GM06990 (cell line): ENCODE measurements around the gene TET1.
"Not testable (repeated sequence)": the region's sequence is repeated elsewhere in the genome, so short reads cannot be mapped to it uniquely, and the experiment has no call there.

ENCODE experiments used
- DNase-seq: peaks from one replicate; pipeline ENCODE4 v3.0.0-alpha.2; 2011; ENCODE audit not compliant: insufficient read length; ENCODE audit errors: extremely low read depth
- H3K27me3 ChIP-seq: replicated peaks from 2 replicates; pipeline ENCODE4 v1.6.0; 2011; ENCODE audit warnings: low read length; ENCODE audit not compliant: control insufficient read depth, insufficient read depth
- H3K36me3 ChIP-seq: 2 replicates; pipeline ENCODE4 v1.5.1; 2011; ENCODE audit warnings: low read length; ENCODE audit not compliant: control insufficient read depth, insufficient read depth
- H3K4me3 ChIP-seq: replicated peaks from 2 replicates; pipeline ENCODE4 v1.5.1; 2011; ENCODE audit warnings: low read depth, mild to moderate bottlenecking, control low read depth, low read length
- TF ChIP-seq, protein P1 (sequence below): IDR thresholded peaks from 2 replicates; pipeline ENCODE4 v1.5.1; 2011; ENCODE audit warnings: low read length, control low read depth, mild to moderate bottlenecking, inconsistent platforms; ENCODE audit not compliant: insufficient read depth, poor library complexity, severe bottlenecking

The TET1 gene

DNA sequence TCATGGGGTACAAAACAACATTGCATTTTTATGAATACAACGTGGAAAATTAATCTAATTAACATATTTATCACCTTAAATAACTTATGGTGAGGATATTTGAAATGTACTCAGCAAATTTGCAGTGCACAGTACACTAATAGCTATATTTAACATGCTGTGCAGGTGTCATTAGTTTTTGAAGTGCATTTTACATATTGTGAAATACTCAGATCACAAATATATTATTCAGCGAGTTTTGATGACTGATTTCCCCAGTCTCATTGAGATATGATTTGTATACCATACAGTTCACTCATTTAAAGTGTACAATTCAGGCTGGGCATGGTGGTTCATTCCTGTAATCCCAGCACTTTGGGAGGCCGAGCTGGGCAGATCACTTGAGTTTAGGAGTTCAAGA is 59.5 kb downstream of the TET1 start:
- DNase-seq = no peak
- no peaks in the 10 kb centered on the region for H3K36me3 ChIP-seq
- TF ChIP-seq, protein P1, sequence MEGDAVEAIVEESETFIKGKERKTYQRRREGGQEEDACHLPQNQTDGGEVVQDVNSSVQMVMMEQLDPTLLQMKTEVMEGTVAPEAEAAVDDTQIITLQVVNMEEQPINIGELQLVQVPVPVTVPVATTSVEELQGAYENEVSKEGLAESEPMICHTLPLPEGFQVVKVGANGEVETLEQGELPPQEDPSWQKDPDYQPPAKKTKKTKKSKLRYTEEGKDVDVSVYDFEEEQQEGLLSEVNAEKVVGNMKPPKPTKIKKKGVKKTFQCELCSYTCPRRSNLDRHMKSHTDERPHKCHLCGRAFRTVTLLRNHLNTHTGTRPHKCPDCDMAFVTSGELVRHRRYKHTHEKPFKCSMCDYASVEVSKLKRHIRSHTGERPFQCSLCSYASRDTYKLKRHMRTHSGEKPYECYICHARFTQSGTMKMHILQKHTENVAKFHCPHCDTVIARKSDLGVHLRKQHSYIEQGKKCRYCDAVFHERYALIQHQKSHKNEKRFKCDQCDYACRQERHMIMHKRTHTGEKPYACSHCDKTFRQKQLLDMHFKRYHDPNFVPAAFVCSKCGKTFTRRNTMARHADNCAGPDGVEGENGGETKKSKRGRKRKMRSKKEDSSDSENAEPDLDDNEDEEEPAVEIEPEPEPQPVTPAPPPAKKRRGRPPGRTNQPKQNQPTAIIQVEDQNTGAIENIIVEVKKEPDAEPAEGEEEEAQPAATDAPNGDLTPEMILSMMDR = no peak
- H3K27me3 ChIP-seq = no peaks in the 10 kb centered on the region
- H3K4me3 ChIP-seq = no peak overlapping the region

DNA sequence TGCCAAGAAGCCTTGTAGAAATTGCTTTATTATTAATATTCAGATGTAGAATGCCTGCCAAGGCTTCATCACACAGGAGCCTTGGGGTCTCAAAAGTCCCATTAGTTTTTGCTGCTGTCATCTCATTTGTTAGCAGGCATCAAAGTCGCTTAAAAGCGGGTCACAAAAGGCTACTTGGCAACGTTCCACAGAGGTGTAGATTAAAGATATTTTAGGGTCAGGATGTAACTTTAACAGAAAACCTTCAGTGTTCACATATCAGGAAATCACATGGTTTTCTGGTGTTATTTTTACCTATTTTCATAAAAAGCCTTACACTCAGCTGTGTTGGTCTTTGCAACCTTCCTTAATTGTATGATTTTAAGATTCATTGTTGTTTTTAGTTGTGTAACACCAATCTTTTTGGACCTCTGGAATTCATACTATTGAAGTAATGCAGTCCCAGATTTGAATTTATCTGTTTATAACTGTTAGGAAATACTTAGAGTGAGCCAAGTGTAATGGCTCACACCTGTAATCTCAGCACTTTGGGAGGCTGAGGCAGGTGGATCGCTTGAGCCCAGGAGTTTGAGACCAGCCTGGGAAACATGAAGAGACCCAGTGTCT is 65.3 kb downstream of the TET1 start:
- Histone ChIP-seq H3K27me3 (no peaks in the 10 kb centered on the region), H3K36me3 (no peaks in the 10 kb centered on the region), H3K4me3 (no peak overlapping the region)
- no peak for DNase-seq
- TF ChIP-seq, protein P1 = no peak

DNA sequence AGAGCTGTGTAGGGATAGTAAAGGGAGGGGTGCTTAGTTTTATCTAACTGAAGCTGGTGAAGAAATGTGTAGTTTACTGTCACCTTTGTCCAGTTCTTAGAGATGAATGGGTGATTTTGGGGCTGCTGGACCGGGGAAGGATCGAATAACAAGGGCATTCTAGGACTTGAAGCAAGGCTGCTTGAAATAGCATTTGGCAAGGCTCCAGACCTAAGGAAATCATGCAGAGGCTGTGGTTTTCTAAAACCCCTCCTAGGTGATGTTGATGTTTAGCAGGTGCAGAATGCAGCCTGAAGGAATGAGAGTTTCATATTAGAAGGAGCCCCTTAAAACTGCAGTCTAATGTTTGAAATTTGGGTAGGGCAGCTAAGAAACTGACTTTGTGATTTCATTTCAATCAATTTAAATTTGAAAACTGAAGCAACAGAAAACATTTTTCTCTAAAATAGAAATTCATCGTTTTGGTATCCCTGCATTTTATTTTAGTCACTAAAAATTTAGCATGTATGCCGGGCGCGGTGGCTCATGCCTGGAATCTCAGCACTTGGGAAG is 68.5 kb downstream of the TET1 start:
- no peaks in the 10 kb centered on the region for H3K36me3 ChIP-seq
- no peaks in the 10 kb centered on the region for H3K27me3 ChIP-seq
- no peak for DNase-seq
- TF ChIP-seq, protein P1 = no peak
- no peak overlapping the region for H3K4me3 ChIP-seq

DNA sequence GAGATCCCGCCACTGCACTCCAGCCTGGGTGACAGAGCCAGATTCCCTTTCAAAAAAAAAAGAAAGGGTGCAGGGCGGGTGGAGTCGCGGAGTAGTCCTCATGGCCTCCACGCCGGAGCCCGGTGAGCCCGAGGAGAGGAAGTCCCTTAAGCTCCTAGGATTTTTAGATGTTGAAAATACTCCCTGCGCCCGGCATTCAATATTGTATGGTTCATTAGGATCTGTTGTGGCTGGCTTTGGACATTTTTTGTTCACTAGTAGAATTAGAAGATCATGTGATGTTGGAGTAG is 72.1 kb downstream of the TET1 start:
- H3K27me3 ChIP-seq, H3K36me3 ChIP-seq, DNase-seq, H3K4me3 ChIP-seq: not testable (repeated sequence)

DNA sequence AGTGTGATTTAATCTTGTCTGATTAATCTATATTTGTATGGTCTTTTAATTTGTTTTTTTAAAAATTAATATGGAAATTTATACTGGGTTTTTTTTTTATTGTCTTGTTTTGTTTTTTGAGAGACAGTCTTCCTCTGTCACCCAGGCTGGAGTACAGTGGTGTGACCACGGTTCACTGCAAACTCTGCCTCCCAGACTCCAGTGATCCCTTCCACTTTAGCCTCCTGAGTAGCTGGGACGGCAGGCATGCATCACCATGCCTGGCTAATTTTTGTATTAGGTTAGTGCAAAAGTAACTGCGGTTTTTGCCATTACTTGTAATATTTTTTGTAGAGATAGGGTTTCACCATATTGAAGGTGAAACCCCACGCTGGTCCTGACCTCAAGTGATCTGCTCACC is 73.1 kb downstream of the TET1 start:
- Histone ChIP-seq H3K36me3 (no peaks in the 10 kb centered on the region), H3K27me3 (no peaks in the 10 kb centered on the region), H3K4me3 (no peak overlapping the region)
- TF ChIP-seq, protein P1 = no peak
- no peak for DNase-seq

DNA sequence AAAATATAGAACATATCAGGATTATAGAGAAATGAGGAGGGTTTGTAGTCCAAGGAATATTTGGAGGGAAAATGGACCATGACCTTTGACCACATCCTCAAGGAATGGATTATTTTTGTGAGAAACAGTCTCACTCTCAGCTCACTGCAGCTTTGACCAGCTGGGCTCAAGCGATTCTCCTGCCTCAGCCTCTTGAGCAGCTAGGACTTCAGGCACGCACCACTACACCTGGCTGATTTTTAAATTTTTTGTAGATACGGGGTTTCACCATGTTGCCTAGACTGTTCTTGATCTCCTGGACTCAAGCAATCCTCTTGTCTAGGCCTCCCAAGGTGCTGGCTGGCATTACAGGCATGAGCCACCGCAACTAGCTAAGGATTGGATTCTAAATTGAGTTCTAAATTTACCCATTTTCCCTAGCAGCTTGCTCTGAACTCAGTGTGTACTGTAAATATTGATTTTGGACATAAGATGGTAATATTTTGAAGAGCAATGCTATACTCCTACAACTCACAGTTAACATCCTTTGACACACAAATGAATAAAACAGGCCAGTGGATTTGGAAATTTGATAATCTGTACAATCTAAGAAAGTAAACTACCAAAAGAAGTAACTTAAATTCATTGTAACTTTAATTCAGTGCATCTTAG is 73.8 kb downstream of the TET1 start:
- no peaks in the 10 kb centered on the region for H3K27me3 ChIP-seq

More for the DNA sequence above, 73.8 kb downstream of the TET1 start:
- Histone ChIP-seq H3K36me3 (no peaks in the 10 kb centered on the region), H3K4me3 (no peak overlapping the region)
- TF ChIP-seq, protein P1 = no peak
- DNase-seq = no peak
